ENCODE measurements around the gene GDF7. TPM values are rescaled to one million over a fixed set of nuclear protein-coding genes. Genes with fewer than 3 reads are reported as not detected.

Gene GDF7
- total RNA-seq, 1 donor from 2014 or later = 24.3 TPM

DNA sequence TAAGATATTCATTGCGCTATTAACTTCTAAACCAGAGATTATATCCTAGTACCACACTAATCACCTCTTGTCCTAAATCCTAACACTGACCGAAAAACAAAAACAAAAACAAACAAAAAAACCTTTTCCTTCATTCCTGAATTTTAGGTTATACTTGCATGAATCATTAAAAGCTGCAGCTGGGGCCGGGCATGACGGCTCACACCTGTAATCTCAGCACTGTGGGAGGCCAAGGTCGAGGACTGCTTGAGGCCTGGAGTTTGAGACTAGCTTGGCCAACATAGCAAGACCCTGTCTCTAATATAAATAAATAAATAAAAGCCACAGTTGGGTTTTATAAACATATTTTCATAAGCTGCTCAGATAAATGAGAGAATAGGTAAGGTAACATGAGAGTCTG, 60.0 kb downstream of the GDF7 start:
- DNase-seq (ENCODE audit: extremely low spot score, unreplicated experiment) = no peak
- no peak overlapping the region for H3K27ac Mint-ChIP-seq
- no peaks in the 10 kb centered on the region for H3K27me3 Mint-ChIP-seq
- no peak overlapping the region for H3K4me3 Mint-ChIP-seq
- TF ChIP-seq, protein P1, sequence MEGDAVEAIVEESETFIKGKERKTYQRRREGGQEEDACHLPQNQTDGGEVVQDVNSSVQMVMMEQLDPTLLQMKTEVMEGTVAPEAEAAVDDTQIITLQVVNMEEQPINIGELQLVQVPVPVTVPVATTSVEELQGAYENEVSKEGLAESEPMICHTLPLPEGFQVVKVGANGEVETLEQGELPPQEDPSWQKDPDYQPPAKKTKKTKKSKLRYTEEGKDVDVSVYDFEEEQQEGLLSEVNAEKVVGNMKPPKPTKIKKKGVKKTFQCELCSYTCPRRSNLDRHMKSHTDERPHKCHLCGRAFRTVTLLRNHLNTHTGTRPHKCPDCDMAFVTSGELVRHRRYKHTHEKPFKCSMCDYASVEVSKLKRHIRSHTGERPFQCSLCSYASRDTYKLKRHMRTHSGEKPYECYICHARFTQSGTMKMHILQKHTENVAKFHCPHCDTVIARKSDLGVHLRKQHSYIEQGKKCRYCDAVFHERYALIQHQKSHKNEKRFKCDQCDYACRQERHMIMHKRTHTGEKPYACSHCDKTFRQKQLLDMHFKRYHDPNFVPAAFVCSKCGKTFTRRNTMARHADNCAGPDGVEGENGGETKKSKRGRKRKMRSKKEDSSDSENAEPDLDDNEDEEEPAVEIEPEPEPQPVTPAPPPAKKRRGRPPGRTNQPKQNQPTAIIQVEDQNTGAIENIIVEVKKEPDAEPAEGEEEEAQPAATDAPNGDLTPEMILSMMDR (conservative IDR thresholded peaks at IDR 0.05) = no peak
- H3K4me1 Mint-ChIP-seq (ENCODE audit: unreplicated experiment) = peaks cover 13% of the 10 kb centered on the region
- peaks cover 36% of the 10 kb centered on the region for H3K36me3 Mint-ChIP-seq
- no peaks in the 10 kb centered on the region for H3K9me3 Mint-ChIP-seq

DNA sequence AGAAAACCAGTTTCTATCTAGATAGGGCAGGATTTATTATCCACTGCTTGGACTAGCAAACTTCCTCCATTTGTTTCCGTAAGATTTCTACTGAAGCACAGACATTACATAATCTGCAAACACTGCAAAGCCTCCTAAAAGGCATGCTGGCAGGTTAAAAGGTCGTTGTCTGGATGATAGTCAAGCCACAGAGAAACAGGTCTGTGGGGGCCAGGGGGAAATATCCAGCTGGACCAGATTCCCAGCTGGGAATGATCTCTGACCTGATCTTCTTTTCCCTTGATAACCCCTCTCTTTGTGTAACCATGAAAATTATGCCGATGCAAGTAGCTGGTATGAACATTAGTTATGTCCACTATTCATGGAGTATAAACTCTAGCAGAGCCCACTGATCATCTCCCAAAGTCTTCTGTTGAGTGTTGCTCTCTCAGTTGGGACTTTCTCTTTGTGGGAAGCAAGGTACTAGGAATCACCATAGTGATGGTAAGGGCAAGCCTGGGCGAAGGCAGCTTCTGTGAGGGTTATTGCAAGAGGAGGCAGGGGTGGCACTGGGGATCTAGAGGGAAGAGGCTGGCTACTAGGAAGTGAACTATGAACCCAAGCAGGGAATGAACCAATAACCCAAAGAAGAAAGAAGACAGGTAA, 61.3 kb downstream of the GDF7 start:
- DNase-seq (ENCODE audit: extremely low spot score, unreplicated experiment) = no peak

More for the DNA sequence above, 61.3 kb downstream of the GDF7 start:
- Mint-ChIP-seq H3K4me1 (ENCODE audit: unreplicated experiment) (peaks cover 13% of the 10 kb centered on the region), H3K4me3 (no peak overlapping the region), H3K36me3 (peaks cover 27% of the 10 kb centered on the region), H3K27me3 (no peaks in the 10 kb centered on the region), H3K27ac (peak overlapping the region; percentile 25), H3K9me3 (no peaks in the 10 kb centered on the region)
- TF ChIP-seq, protein P1 (conservative IDR thresholded peaks at IDR 0.05) = no peak

Other genes with a start within 250 kb of the GDF7 start
- 82.8 and 83.5 TPM in 2 replicates for gene RHOB, start 220.1 kb upstream of the GDF7 start, total RNA-seq (ENCODE audit: low replicate concordance)
- gene HS1BP3, start 16.0 kb upstream of the GDF7 start, total RNA-seq (ENCODE audit: low replicate concordance) = 22.1 and 24.3 TPM in 2 replicates
- 26.9 and 30.1 TPM in 2 replicates for gene LDAH, start 156.0 kb downstream of the GDF7 start, total RNA-seq (ENCODE audit: low replicate concordance)

Data from type B pancreatic cell (in vitro differentiated cells).